OCI-LY1 (cell line): ENCODE measurements around the gene MBOAT1.

Experiments used
- H2AFZ ChIP-seq: fragments of 200-600 bp; sonication (generic), shearing (Covaris generic); 2 replicates; pipeline ENCODE4 v1.6.0; 2014; ENCODE audit warnings: antibody characterized with exemption, mild to moderate bottlenecking, low read length
- H3F3A ChIP-seq: fragments of 200-600 bp; sonication (generic), shearing (Covaris generic); 2 replicates; pipeline ENCODE4 v1.6.0; 2014; ENCODE audit warnings: mild to moderate bottlenecking, antibody characterized with exemption, low read length, moderate library complexity; ENCODE audit not compliant: insufficient read depth
- H3K27ac ChIP-seq: fragments of 200-600 bp; sonication (generic); 2 replicates; pipeline ENCODE4 v1.5.1; 2014; ENCODE audit warnings: low read length, mixed run types, mild to moderate bottlenecking, low read depth; ENCODE audit not compliant: poor library complexity, severe bottlenecking
- H3K27me3 ChIP-seq: fragments of 200-600 bp; sonication (generic); 2 replicates; pipeline ENCODE4 v1.6.0; 2014; ENCODE audit warnings: antibody characterized with exemption, mild to moderate bottlenecking, low read length, moderate library complexity; ENCODE audit not compliant: insufficient read depth
- H3K36me3 ChIP-seq: fragments of 200-600 bp; sonication (generic); 2 replicates; pipeline ENCODE4 v1.6.1; 2014; ENCODE audit warnings: mild to moderate bottlenecking, antibody characterized with exemption, low read length, moderate library complexity, mixed read lengths; ENCODE audit not compliant: insufficient read depth
- H3K4me1 ChIP-seq: fragments of 200-600 bp; sonication (generic); 2 replicates; pipeline ENCODE4 v1.5.1; 2014; ENCODE audit warnings: mild to moderate bottlenecking, low read length, moderate library complexity; ENCODE audit not compliant: insufficient read depth, severe bottlenecking
- H3K4me2 ChIP-seq: fragments of 200-600 bp; sonication (generic), shearing (Covaris generic); 2 replicates; pipeline ENCODE4 v1.6.1; 2014; ENCODE audit warnings: low read length
- H3K4me3 ChIP-seq: fragments of 200-600 bp; sonication (generic); 2 replicates; pipeline ENCODE4 v1.5.1; 2014; ENCODE audit warnings: low read length, low read depth, mild to moderate bottlenecking, mixed read lengths; ENCODE audit not compliant: poor library complexity, severe bottlenecking
- H3K79me2 ChIP-seq: fragments of 200-600 bp; shearing (Covaris generic); 2 replicates; pipeline ENCODE4 v1.6.1; 2016; ENCODE audit warnings: mixed run types, low read length, mixed read lengths; ENCODE audit not compliant: insufficient read depth
- H3K9ac ChIP-seq: fragments of 200-600 bp; sonication (generic), shearing (Covaris generic); 2 replicates; pipeline ENCODE4 v1.6.1; 2014; ENCODE audit warnings: mild to moderate bottlenecking, low read length, mixed read lengths
- H3K9me2 ChIP-seq: fragments of 200-600 bp; sonication (generic), shearing (Covaris generic); 2 replicates; pipeline ENCODE4 v1.6.1; 2014; ENCODE audit warnings: low read depth, mild to moderate bottlenecking, low read length, mixed read lengths
- H3K9me3 ChIP-seq: fragments of 200-600 bp; shearing (Covaris generic); 2 replicates; pipeline ENCODE4 v1.6.1; 2014; ENCODE audit warnings: low read length, mixed read lengths
- H4K20me1 ChIP-seq: fragments of 200-600 bp; sonication (generic), shearing (Covaris generic); 2 replicates; pipeline ENCODE4 v1.6.0; 2016; ENCODE audit warnings: mild to moderate bottlenecking, low read length; ENCODE audit not compliant: insufficient read depth
- CTCF ChIP-seq: fragments of 200-600 bp; sonication (generic), shearing (Covaris generic); IDR thresholded peaks from 2 replicates; pipeline ENCODE4 v1.5.1; 2017; ENCODE audit warnings: mild to moderate bottlenecking, antibody characterized with exemption, low read length, moderate library complexity, mixed read lengths
- EZH2 ChIP-seq: fragments of 200-600 bp; sonication (generic), shearing (Covaris generic); IDR thresholded peaks from 2 replicates; pipeline ENCODE4 v1.8.0; 2017; ENCODE audit warnings: borderline replicate concordance, mixed run types, mild to moderate bottlenecking, antibody characterized with exemption, low read length, moderate library complexity, mixed read lengths

Gene MBOAT1

GRCh38 chr6:20234136-20234535 lies 21.9 kb upstream of the MBOAT1 start:
- H4K20me1 ChIP-seq, result no peaks in the 10 kb centered on the region
- H3K4me1 ChIP-seq, result no peaks in the 10 kb centered on the region
- no peaks in the 10 kb centered on the region for H3F3A ChIP-seq
- H3K9me3 ChIP-seq, result no peaks in the 10 kb centered on the region
- H2AFZ ChIP-seq, result no peak overlapping the region
- no peak overlapping the region for H3K4me2 ChIP-seq
- no peaks in the 10 kb centered on the region for H3K79me2 ChIP-seq
- no peak overlapping the region for H3K4me3 ChIP-seq
- no peaks in the 10 kb centered on the region for H3K9me2 ChIP-seq
- H3K27me3 ChIP-seq, result no peaks in the 10 kb centered on the region
- no peaks in the 10 kb centered on the region for H3K36me3 ChIP-seq
- TF ChIP-seq EZH2 (no peak), CTCF (no peak)
- H3K9ac ChIP-seq, result no peak overlapping the region
- no peak overlapping the region for H3K27ac ChIP-seq

GRCh38 chr6:20233007-20233730 lies 20.9 kb upstream of the MBOAT1 start:
- Histone ChIP-seq H3K27me3 (no peaks in the 10 kb centered on the region), H3K27ac (no peak overlapping the region), H4K20me1 (no peaks in the 10 kb centered on the region), H3K9ac (no peak overlapping the region), H3K4me1 (no peaks in the 10 kb centered on the region), H3K9me3 (no peaks in the 10 kb centered on the region), H3K79me2 (no peaks in the 10 kb centered on the region), H3K36me3 (no peaks in the 10 kb centered on the region), H2AFZ (no peak overlapping the region), H3F3A (no peaks in the 10 kb centered on the region), H3K4me3 (no peak overlapping the region), H3K4me2 (no peak overlapping the region), H3K9me2 (no peaks in the 10 kb centered on the region)
- no peak for TF ChIP-seq EZH2
- no peak for TF ChIP-seq CTCF

GRCh38 chr6:20232188-20232587 lies 19.9 kb upstream of the MBOAT1 start:
- no peak overlapping the region for H3K27ac ChIP-seq
- H3K4me2 ChIP-seq, result no peak overlapping the region
- H2AFZ ChIP-seq, result no peak overlapping the region
- H3F3A ChIP-seq, result no peaks in the 10 kb centered on the region
- H3K79me2 ChIP-seq, result no peaks in the 10 kb centered on the region
- H3K9ac ChIP-seq, result no peak overlapping the region
- H3K27me3 ChIP-seq, result no peaks in the 10 kb centered on the region
- TF ChIP-seq EZH2, result no peak
- no peak for TF ChIP-seq CTCF
- no peaks in the 10 kb centered on the region for H3K9me2 ChIP-seq
- H3K4me3 ChIP-seq, result no peak overlapping the region
- no peaks in the 10 kb centered on the region for H3K9me3 ChIP-seq
- no peaks in the 10 kb centered on the region for H3K4me1 ChIP-seq
- H4K20me1 ChIP-seq, result no peaks in the 10 kb centered on the region
- H3K36me3 ChIP-seq, result no peaks in the 10 kb centered on the region
